Gastroesophageal sphincter (tissue), 4 donors: ENCODE measurements around the gene AMZ1. TPM values are rescaled to one million over a fixed set of nuclear protein-coding genes. Genes with fewer than 3 reads are reported as not detected.

Experiments used
- ATAC-seq: fragments of 150-250 bp; one replicate; pipeline ENCODE4 v1.9.1; 2016; ENCODE audit warnings: mild to moderate bottlenecking, moderate library complexity
- H3K27ac ChIP-seq, 4 donors: fragments of 200-600 bp; sonication (generic) in 3 of 4; 1 replicate in 3 of 4; 2 replicates in 1 of 4; pipeline ENCODE4 v1.5.1; 2016 to 2019
- H3K27me3 ChIP-seq: fragments of 200-600 bp; sonication (generic); one replicate; pipeline ENCODE4 v1.5.1; 2019
- H3K36me3 ChIP-seq, 2 donors: fragments of 200-600 bp; sonication (generic); one replicate each; pipeline ENCODE4 v1.5.1; 2019; ENCODE audit warnings: control low read depth in 1 of 2
- H3K4me1 ChIP-seq, 3 donors: fragments of 200-600 bp; sonication (generic); 1 replicate in 2 of 3; 2 replicates in 1 of 3; pipeline ENCODE4 v1.5.1; 2016 to 2019; ENCODE audit warnings: control low read depth in 2 of 3
- H3K4me3 ChIP-seq, 2 donors: fragments of 200-600 bp; sonication (generic); one replicate each; pipeline ENCODE4 v1.5.1; 2019; ENCODE audit warnings: mild to moderate bottlenecking in 1 of 2, moderate library complexity in 1 of 2
- H3K9me3 ChIP-seq, 3 donors: fragments of 200-600 bp; sonication (generic); one replicate each; pipeline ENCODE4 v1.5.1; 2017 to 2019; ENCODE audit warnings: control low read depth in 2 of 3
- CTCF ChIP-seq, 4 experiments: fragments of 200-600 bp in 2 of 4; fragments of 450-650 bp in 2 of 4; sonication (generic) in 1 of 4; IDR thresholded peaks; one replicate each; pipeline ENCODE4 v1.5.1; 2017 to 2019; ENCODE audit warnings: antibody characterized with exemption in 4 of 4, mild to moderate bottlenecking in 2 of 4, moderate library complexity in 2 of 4
- EP300 ChIP-seq: sonication (generic); formaldehyde crosslinking; IDR thresholded peaks from one replicate; pipeline ENCODE4 v1.6.1; 2017; ENCODE audit warnings: antibody characterized with exemption, mild to moderate bottlenecking
- POLR2A ChIP-seq, 2 donors: fragments of 450-650 bp; IDR thresholded peaks; one replicate each; pipeline ENCODE4 v1.6.1; 2017; ENCODE audit warnings: antibody characterized with exemption in 2 of 2, mild to moderate bottlenecking in 2 of 2, moderate library complexity in 1 of 2
- POLR2AphosphoS5 ChIP-seq: sonication (generic); formaldehyde crosslinking; IDR thresholded peaks from one replicate; pipeline ENCODE4 v1.6.1; 2017; ENCODE audit warnings: antibody characterized with exemption
- WGBS, 2 donors: methylation state at CpG; one replicate each; pipeline ENCODE4 v1.1.5; 2018; ENCODE audit warnings: low coverage in 1 of 2; 5-methylcytosine and 5-hydroxymethylcytosine counted together
- total RNA-seq, 4 donors: library from RNA; depleted of rRNA; stranded (reverse); fragments of >200 nt; gene quantifications; one replicate each; pipeline ENCODE4 v1.1.0, GENCODE V29; 2016

AMZ1 gene
- total RNA-seq, 4 donors from 2014 or later = 0.12 to 0.62 (median 0.32) TPM

GRCh38 chr7:2680256-2680655, 7.7 kb upstream of the AMZ1 start:
- Histone ChIP-seq H3K4me1 (peaks cover 0 to 9% (median 0%) of the 10 kb centered on the region in 3 donors), H3K4me3 (no peak overlapping the region), H3K27ac (no peak overlapping the region), H3K27me3 (peaks cover 63% of the 10 kb centered on the region), H3K9me3 (no peaks in the 10 kb centered on the region), H3K36me3 (no peaks in the 10 kb centered on the region)
- no peak for TF ChIP-seq POLR2AphosphoS5
- TF ChIP-seq POLR2A (IDR thresholded peaks at IDR 0.05) = no peak
- no CpG with 5 or more reads among the region's 13 CpGs for WGBS, 2 donors
- no peak for ATAC-seq

- peak; percentile 71 for ATAC-seq
- Histone ChIP-seq H3K4me1 (peaks cover 0 to 9% (median 0%) of the 10 kb centered on the region in 3 donors), H3K4me3 (no peak overlapping the region), H3K27ac (no peak overlapping the region), H3K36me3 (no peaks in the 10 kb centered on the region), H3K9me3 (no peaks in the 10 kb centered on the region), H3K27me3 (peaks cover 68% of the 10 kb centered on the region)
- TF ChIP-seq POLR2AphosphoS5 (no peak), CTCF (IDR thresholded peaks at IDR 0.05) (peak in 3 of 4 experiments; percentile 64 to 78 (median 68))
- 49 to 70% methylated on average over 6 to 9 of the region's 27 CpGs for WGBS, 2 donors
Measured at GRCh38 chr7:2680792-2681490, 7.1 kb upstream of the AMZ1 start.

GRCh38 chr7:2681929-2682799, 5.8 kb upstream of the AMZ1 start:
- TF ChIP-seq POLR2AphosphoS5 = no peak
- no peak for TF ChIP-seq POLR2A (IDR thresholded peaks at IDR 0.05)
- no peak for TF ChIP-seq EP300
- 86 to 96% methylated on average over 1 to 8 of the region's 27 CpGs for WGBS, 2 donors
- no peak for ATAC-seq
- H3K4me3 ChIP-seq = no peak overlapping the region
- peaks cover 0 to 10% (median 0%) of the 10 kb centered on the region in 3 donors for H3K4me1 ChIP-seq
- no peaks in the 10 kb centered on the region for H3K36me3 ChIP-seq
- H3K9me3 ChIP-seq = no peaks in the 10 kb centered on the region
- no peak overlapping the region for H3K27ac ChIP-seq
- H3K27me3 ChIP-seq = peaks cover 80% of the 10 kb centered on the region

- no peaks in the 10 kb centered on the region for H3K36me3 ChIP-seq
- H3K4me3 ChIP-seq = no peak overlapping the region
- no peaks in the 10 kb centered on the region for H3K9me3 ChIP-seq
- H3K4me1 ChIP-seq = peaks cover 0 to 32% (median 11%) of the 10 kb centered on the region in 3 donors
- H3K27ac ChIP-seq = no peak overlapping the region
- ATAC-seq = no peak
- WGBS, 2 donors = 91% methylated on average over 7 of the region's 11 CpGs; no CpG with 5 or more reads in 1 of the 2 donors
- TF ChIP-seq CTCF (IDR thresholded peaks at IDR 0.05) = no peak
- TF ChIP-seq POLR2AphosphoS5 = no peak
- TF ChIP-seq POLR2A (IDR thresholded peaks at IDR 0.05) = no peak
- TF ChIP-seq EP300 = no peak
- H3K27me3 ChIP-seq = peaks cover 94% of the 10 kb centered on the region
Measured at GRCh38 chr7:2684501-2684900, 3.5 kb upstream of the AMZ1 start.

- Histone ChIP-seq H3K27me3 (peaks cover 81% of the 10 kb centered on the region), H3K4me1 (peaks cover 0 to 24% (median 11%) of the 10 kb centered on the region in 3 donors), H3K36me3 (no peaks in the 10 kb centered on the region), H3K4me3 (no peak overlapping the region), H3K9me3 (no peaks in the 10 kb centered on the region), H3K27ac (no peak overlapping the region)
- 90 to 93% methylated on average over 13 to 14 of the region's 14 CpGs for WGBS, 2 donors
- ATAC-seq = no peak
- TF ChIP-seq POLR2AphosphoS5 (no peak), EP300 (no peak), POLR2A (IDR thresholded peaks at IDR 0.05) (no peak), CTCF (IDR thresholded peaks at IDR 0.05) (no peak)
Measured at GRCh38 chr7:2686101-2686500, 1.9 kb upstream of the AMZ1 start.
